Activated effector memory CD4-positive, alpha-beta T cell treated with anti-CD3 and anti-CD28 coated beads, Interleukin-2, amount 50 U/mL, for 16 hours (primary cell): Measurements from ENCODE around the gene ZNF165.
"Not testable (repeated sequence)": the region's sequence is repeated elsewhere in the genome, so short reads cannot be mapped to it uniquely, and the experiment has no call there.

Source experiments
- DNase-seq: peaks from one replicate; pipeline ENCODE4 v3.0.0-alpha.2; 2020

ZNF165 gene

GRCh38 chr6:28122283-28122682 lies 41.9 kb downstream of the ZNF165 start:
- DNase-seq: not testable (repeated sequence)

- peak; percentile 92 for DNase-seq
Observed at GRCh38 chr6:28124350-28124970, 44.1 kb downstream of the ZNF165 start, which contains the start of gene ZSCAN16. Gene ZSCAN16 (plus strand): TSS chr6:28124609. CDS start chr6:28125444, 835 bp downstream.

- DNase-seq: no peak
Observed at GRCh38 chr6:28124971-28125353, 44.6 kb downstream of the ZNF165 start.

GRCh38 chr6:28125401-28125800 lies 45.0 kb downstream of the ZNF165 start:
- no peak for DNase-seq

- no peak for DNase-seq
Observed at GRCh38 chr6:28134015-28134414, 53.6 kb downstream of the ZNF165 start.

- DNase-seq: no peak
Observed at GRCh38 chr6:28134716-28135115, 54.3 kb downstream of the ZNF165 start.

GRCh38 chr6:28135393-28135792 lies 55.0 kb downstream of the ZNF165 start:
- DNase-seq: no peak

GRCh38 chr6:28136585-28137504 lies 56.5 kb downstream of the ZNF165 start:
- DNase-seq: peak; percentile 90

GRCh38 chr6:28137505-28137981 lies 57.2 kb downstream of the ZNF165 start:
- DNase-seq: peak; percentile 71
